ENCODE results near the gene CDH4. TPM values are rescaled to one million over a fixed set of nuclear protein-coding genes. Genes with fewer than 3 reads are reported as not detected.

Gene CDH4
- total and polyA plus RNA-seq, 2 of the 13 experiments (the other 11 are each of a cell fraction or from before 2014, with no cell fraction given) = not detected

DNA sequence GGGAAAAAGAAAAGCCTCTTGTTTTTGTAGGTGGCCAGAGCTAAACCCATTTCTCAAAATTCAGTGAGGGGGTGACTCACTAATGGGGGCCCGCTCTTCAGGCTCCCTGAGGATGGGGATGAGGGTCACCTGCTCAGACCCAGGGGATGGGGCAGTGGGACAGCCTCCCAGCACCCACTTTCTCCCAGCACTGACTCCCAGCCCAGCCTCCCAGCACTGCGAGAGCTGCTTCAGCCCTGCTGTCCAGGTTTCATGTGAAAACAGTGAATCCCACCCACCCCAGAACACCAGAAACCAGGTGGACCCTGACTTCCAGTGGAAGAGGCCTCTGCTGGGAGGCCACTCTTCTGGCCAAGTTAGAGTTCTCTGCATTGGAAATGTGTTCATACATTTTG is 362.6 kb downstream of the CDH4 start:
- Histone ChIP-seq H3K27me3 (ENCODE audit: control insufficient read depth in 1 of 2, insufficient read depth in 2 of 2, low read length in 2 of 2) (peaks cover 16 to 54% of the 10 kb centered on the region in 2 experiments), H3K4me1 (ENCODE audit: insufficient read depth, low read length) (no peaks in the 10 kb centered on the region), H3K9ac (ENCODE audit: insufficient read depth, low read depth, low read length) (no peak overlapping the region), H3K4me2 (ENCODE audit: low read depth, low read length) (no peak overlapping the region), H4K20me1 (ENCODE audit: insufficient read depth, low read length) (no peaks in the 10 kb centered on the region; the same call in 1 of the 2 replicates), H3K36me3 (replicated peaks in 1 of 2; ENCODE audit: control insufficient read depth in 1 of 2, insufficient read depth in 2 of 2, low read length in 2 of 2) (no peaks in the 10 kb centered on the region), H3K27ac (ENCODE audit: extremely low read length, insufficient read depth, low read length) (no peak overlapping the region), H3K4me3 (replicated peaks in 1 of 3; ENCODE audit: insufficient read depth in 1 of 3, low read depth in 2 of 3, low read length in 3 of 3) (no peak overlapping the region), H3K79me2 (ENCODE audit: insufficient read depth, low read length) (no peaks in the 10 kb centered on the region), H2AFZ (ENCODE audit: low read length) (no peak overlapping the region), H3K9me3 (ENCODE audit: low read length) (no peaks in the 10 kb centered on the region)
- ATAC-seq = no peak
- in situ Hi-C loops (cut with HindIII; ENCODE audit: extremely low pct_ligation_motif_present, low pct_unique_long_range_greater_than_20kb) (no loop called here), intact Hi-C loops (cut with micrococcal nuclease; ENCODE audit: unreplicated experiment) (no loop called here)
- CTCF ChIA-PET (ENCODE audit: low intra/inter-chr PET ratio, low total read pairs) = no interaction called here
- 2% methylated on average over 2 of the region's 2 CpGs for WGBS (ENCODE audit: low lambda C conversion rate)
- POLR2A ChIA-PET = no interaction called here
- no peak for FAIRE-seq
- no peak for DNase-seq (ENCODE audit: low spot score)
- TF ChIP-seq, protein P1, sequence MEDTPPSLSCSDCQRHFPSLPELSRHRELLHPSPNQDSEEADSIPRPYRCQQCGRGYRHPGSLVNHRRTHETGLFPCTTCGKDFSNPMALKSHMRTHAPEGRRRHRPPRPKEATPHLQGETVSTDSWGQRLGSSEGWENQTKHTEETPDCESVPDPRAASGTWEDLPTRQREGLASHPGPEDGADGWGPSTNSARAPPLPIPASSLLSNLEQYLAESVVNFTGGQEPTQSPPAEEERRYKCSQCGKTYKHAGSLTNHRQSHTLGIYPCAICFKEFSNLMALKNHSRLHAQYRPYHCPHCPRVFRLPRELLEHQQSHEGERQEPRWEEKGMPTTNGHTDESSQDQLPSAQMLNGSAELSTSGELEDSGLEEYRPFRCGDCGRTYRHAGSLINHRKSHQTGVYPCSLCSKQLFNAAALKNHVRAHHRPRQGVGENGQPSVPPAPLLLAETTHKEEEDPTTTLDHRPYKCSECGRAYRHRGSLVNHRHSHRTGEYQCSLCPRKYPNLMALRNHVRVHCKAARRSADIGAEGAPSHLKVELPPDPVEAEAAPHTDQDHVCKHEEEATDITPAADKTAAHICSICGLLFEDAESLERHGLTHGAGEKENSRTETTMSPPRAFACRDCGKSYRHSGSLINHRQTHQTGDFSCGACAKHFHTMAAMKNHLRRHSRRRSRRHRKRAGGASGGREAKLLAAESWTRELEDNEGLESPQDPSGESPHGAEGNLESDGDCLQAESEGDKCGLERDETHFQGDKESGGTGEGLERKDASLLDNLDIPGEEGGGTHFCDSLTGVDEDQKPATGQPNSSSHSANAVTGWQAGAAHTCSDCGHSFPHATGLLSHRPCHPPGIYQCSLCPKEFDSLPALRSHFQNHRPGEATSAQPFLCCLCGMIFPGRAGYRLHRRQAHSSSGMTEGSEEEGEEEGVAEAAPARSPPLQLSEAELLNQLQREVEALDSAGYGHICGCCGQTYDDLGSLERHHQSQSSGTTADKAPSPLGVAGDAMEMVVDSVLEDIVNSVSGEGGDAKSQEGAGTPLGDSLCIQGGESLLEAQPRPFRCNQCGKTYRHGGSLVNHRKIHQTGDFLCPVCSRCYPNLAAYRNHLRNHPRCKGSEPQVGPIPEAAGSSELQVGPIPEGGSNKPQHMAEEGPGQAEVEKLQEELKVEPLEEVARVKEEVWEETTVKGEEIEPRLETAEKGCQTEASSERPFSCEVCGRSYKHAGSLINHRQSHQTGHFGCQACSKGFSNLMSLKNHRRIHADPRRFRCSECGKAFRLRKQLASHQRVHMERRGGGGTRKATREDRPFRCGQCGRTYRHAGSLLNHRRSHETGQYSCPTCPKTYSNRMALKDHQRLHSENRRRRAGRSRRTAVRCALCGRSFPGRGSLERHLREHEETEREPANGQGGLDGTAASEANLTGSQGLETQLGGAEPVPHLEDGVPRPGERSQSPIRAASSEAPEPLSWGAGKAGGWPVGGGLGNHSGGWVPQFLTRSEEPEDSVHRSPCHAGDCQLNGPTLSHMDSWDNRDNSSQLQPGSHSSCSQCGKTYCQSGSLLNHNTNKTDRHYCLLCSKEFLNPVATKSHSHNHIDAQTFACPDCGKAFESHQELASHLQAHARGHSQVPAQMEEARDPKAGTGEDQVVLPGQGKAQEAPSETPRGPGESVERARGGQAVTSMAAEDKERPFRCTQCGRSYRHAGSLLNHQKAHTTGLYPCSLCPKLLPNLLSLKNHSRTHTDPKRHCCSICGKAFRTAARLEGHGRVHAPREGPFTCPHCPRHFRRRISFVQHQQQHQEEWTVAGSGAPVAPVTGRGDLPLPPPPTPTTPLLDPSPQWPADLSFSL (CRISPR knock-in tag; IDR thresholded peaks at IDR 0.05) = no peak
- TF ChIP-seq ZC3H13 (CRISPR knock-in tag; IDR thresholded peaks at IDR 0.05) = no peak
- no peak for TF ChIP-seq TARDBP (CRISPR knock-in tag; IDR thresholded peaks at IDR 0.05)
- no peak for TF ChIP-seq KAT2B (IDR thresholded peaks at IDR 0.05; ENCODE audit: borderline replicate concordance, low read depth, low read length)
- TF ChIP-seq, protein P2, sequence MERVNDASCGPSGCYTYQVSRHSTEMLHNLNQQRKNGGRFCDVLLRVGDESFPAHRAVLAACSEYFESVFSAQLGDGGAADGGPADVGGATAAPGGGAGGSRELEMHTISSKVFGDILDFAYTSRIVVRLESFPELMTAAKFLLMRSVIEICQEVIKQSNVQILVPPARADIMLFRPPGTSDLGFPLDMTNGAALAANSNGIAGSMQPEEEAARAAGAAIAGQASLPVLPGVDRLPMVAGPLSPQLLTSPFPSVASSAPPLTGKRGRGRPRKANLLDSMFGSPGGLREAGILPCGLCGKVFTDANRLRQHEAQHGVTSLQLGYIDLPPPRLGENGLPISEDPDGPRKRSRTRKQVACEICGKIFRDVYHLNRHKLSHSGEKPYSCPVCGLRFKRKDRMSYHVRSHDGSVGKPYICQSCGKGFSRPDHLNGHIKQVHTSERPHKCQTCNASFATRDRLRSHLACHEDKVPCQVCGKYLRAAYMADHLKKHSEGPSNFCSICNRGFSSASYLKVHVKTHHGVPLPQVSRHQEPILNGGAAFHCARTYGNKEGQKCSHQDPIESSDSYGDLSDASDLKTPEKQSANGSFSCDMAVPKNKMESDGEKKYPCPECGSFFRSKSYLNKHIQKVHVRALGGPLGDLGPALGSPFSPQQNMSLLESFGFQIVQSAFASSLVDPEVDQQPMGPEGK (CRISPR knock-in tag; IDR thresholded peaks at IDR 0.05) = no peak
- TF ChIP-seq THYN1 (CRISPR knock-in tag; IDR thresholded peaks at IDR 0.05; ENCODE audit: borderline replicate concordance, low read depth) = no peak
- no peak for TF ChIP-seq ETV5 (CRISPR knock-in tag; IDR thresholded peaks at IDR 0.05; ENCODE audit: borderline replicate concordance)
- TF ChIP-seq ZNF572 (CRISPR knock-in tag; IDR thresholded peaks at IDR 0.05) = no peak
- no peak for TF ChIP-seq ZNF674 (CRISPR knock-in tag; IDR thresholded peaks at IDR 0.05; ENCODE audit: low read depth)
- no TSS peak for BruUV-seq (replicated peaks)

Data from HepG2 (cell line).